ENCODE results near the gene STAG1. TPM values are rescaled to one million over a fixed set of nuclear protein-coding genes. Genes with fewer than 3 reads are reported as not detected.

The STAG1 gene
- total and polyA plus RNA-seq, 9 of the 15 experiments (the other 6 are each of a cell fraction or from before 2014, with no cell fraction given), result 2.7 to 17.7 (median 8.8) TPM

DNA sequence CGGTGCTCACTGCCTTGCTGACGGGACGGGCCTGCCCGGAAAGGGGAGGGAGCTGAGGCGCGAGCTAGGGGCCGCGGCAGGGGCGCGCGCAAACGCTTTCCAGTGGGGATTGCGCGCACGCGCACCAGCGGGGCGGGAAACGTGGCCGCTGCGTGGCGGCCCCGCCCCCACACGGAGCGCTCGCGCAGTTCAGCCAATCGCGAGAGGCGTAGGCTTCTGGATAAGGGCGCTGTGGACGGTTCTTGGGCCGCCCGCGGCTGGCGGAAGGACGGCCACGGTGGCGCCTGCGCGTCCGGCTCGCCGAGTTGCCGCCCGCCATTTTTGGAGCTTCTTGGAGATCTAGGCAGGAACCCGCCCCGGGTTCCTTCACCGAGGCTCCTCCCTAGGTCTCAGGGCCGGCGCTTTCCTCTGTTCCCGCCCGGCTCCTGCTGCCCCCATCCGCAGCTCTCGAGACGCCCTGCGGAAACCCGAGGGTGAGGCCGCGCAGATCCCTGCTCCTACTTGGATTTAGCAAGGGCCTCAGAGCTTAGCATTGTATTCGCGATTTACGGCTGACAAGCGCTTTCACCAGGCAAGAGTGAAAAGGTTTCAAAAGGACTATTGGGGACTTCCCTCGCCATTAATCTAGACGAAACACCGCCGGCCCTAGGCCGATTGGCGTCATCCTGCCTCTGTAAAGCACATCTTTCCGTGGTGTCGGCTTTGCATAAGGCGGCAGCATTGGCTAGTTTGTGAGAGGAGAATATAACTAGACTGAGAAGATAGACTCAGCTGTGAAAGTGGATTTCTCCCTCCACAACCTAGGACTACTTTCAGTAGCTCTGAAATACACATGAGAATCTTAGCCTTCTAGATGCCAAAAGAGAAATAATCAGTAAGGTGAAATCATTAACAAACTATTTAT is 496 bp upstream of the STAG1 start:
- peak; percentile 95 for FAIRE-seq
- TF ChIP-seq MTA2 (IDR thresholded peaks at IDR 0.05; ENCODE audit: low read depth) (no peak), NCOA6 (IDR thresholded peaks at IDR 0.05) (no peak), ETV5 (CRISPR knock-in tag; IDR thresholded peaks at IDR 0.05; ENCODE audit: low read depth) (no peak; the same call in 1 of the 2 replicates), CREB3L1 (IDR thresholded peaks at IDR 0.05; ENCODE audit: borderline replicate concordance, low read depth) (peak; percentile 97), NFRKB (IDR thresholded peaks at IDR 0.05; ENCODE audit: low read depth) (peak; percentile 82), RBBP5 (IDR thresholded peaks at IDR 0.05; ENCODE audit: borderline replicate concordance, insufficient read depth, low read length, poor library complexity, severe bottlenecking) (peak; percentile 23), ATF1 (CRISPR knock-in tag; IDR thresholded peaks at IDR 0.05) (no peak), ATF1 (tag; IDR thresholded peaks at IDR 0.05) (peak; percentile 71), ZFPM2 (CRISPR knock-in tag; IDR thresholded peaks at IDR 0.05) (no peak), ZNF644 (tag; IDR thresholded peaks at IDR 0.05; ENCODE audit: low read depth) (0 out of 2 replicates have a peak, but pooled peaks have one; percentile 7), BRD9 (IDR thresholded peaks at IDR 0.05; ENCODE audit: low read depth, partially characterized antibody) (peak; percentile 66), USF1 (CRISPR knock-in tag; IDR thresholded peaks at IDR 0.05) (peak; percentile 44; the same call in 1 of the 2 replicates), ZNF551 (CRISPR knock-in tag; IDR thresholded peaks at IDR 0.05) (no peak), TBL1XR1 (IDR thresholded peaks at IDR 0.05; ENCODE audit: low read length in 2 of 2) (peak in 1 of 2 experiments; percentile 17; a peak in 1 of 4 replicates), ZBTB1 (CRISPR knock-in tag; IDR thresholded peaks at IDR 0.05; ENCODE audit: borderline replicate concordance, low read depth) (no peak), CREB1 (IDR thresholded peaks at IDR 0.05) (peak; percentile 43; the same call in 1 of the 2 replicates), CREB1 (CRISPR knock-in tag; IDR thresholded peaks at IDR 0.05) (peak; percentile 42; the same call in 1 of the 2 replicates), ATF3 (IDR thresholded peaks at IDR 0.05) (peak; percentile 32; the same call in 1 of the 2 replicates), ATF3 (CRISPR knock-in tag; conservative IDR thresholded peaks at IDR 0.05) (0 out of 2 replicates have a peak, but pooled peaks have one; percentile 34)

More for the DNA sequence above, 496 bp upstream of the STAG1 start:
- peak overlapping the region; percentile 94 for H3K9ac ChIP-seq (ENCODE audit: insufficient read depth in 1 of 2, low read depth in 2 of 2, low read length in 2 of 2)
- no peaks in the 10 kb centered on the region for H3K36me3 ChIP-seq (ENCODE audit: control insufficient read depth, insufficient read depth, low read length)
- H3K4me1 ChIP-seq (replicated peaks in 1 of 2; ENCODE audit: control insufficient read depth in 2 of 2, insufficient read depth in 2 of 2, low read length in 2 of 2), result peaks cover 0 to 11% of the 10 kb centered on the region in 2 experiments; a peak in 3 of 5 replicates
- peak overlapping the region; percentile 88 for H3K4me2 ChIP-seq (ENCODE audit: insufficient read depth, low read length)
- H3K9me3 ChIP-seq (replicated peaks; ENCODE audit: control insufficient read depth, insufficient read depth, low read depth, low read length), result no peaks in the 10 kb centered on the region
- POLR2A ChIA-PET, result interaction anchor here (0.6 to 2.9 kb wide), 36 partner anchors 11 to 666 kb away, joined by 3 to 42 read pairs (median 3); partner anchors contain the start of genes IL20RB, MSL2 and NCK1
- TSS peak; percentile 81 for BruUV-seq (replicated peaks)
- DNase-seq (ENCODE audit: extremely low read depth in 1 of 4, low spot score in 3 of 4) (peak; percentile 86 to 96 (median 90)), ATAC-seq (peak; percentile 88)
- intact Hi-C loops (cut with micrococcal nuclease), result loop anchor here (1.0 to 5.0 kb wide), 8 partner anchors 110 to 677 kb away; partner anchors contain the start of genes IL20RB, NCK1 and PCCB
- CTCF ChIA-PET (ENCODE audit: low intra/inter-chr PET ratio), result interaction anchor here (0.6 to 2.9 kb wide), 8 partner anchors 32 to 677 kb away, joined by 3 to 37 read pairs (median 6); no protein-coding TSS in a partner anchor
- WGBS (ENCODE audit: insufficient coverage, low coverage, missing lambda C conversion rate), result 1% methylated on average over 61 of the region's 73 CpGs
- H4K20me1 ChIP-seq (replicated peaks; ENCODE audit: control insufficient read depth, insufficient read depth, low read length), result no peaks in the 10 kb centered on the region
- no peaks in the 10 kb centered on the region for H3K9me1 ChIP-seq (ENCODE audit: control insufficient read depth, insufficient read depth, low read length)
- H3K4me3 ChIP-seq, result peak overlapping the region; percentile 57
- H3K27me3 ChIP-seq (ENCODE audit: control insufficient read depth in 2 of 2, insufficient read depth in 2 of 2, low read length in 2 of 2), result no peaks in the 10 kb centered on the region
- peak overlapping the region; percentile 98 for H3K27ac ChIP-seq (ENCODE audit: extremely low read depth, low read depth, low read length)
- peak overlapping the region; percentile 89 for H2AFZ ChIP-seq (ENCODE audit: low read depth, low read length)
- H3K79me2 ChIP-seq (ENCODE audit: control insufficient read depth, insufficient read depth, low read length), result peaks cover 51% of the 10 kb centered on the region
- in situ Hi-C loops (cut with MboI), result loop anchor here (5.0 to 25.0 kb wide), 2 partner anchors 675 to 1210 kb away; no protein-coding TSS in a partner anchor

All from K562 (cell line).